Bronchial epithelial cell (primary cell): Measurements from ENCODE around the gene TCAIM. TPM values are rescaled to one million over a fixed set of nuclear protein-coding genes. Genes with fewer than 3 reads are reported as not detected.

Experiments
- DNase-seq: peaks from one replicate; pipeline ENCODE4 v3.0.0-alpha.2; 2010; ENCODE audit warnings: low read depth
- FAIRE-seq: peaks from 2 replicates; lab custom pipeline; 2011; peaks lifted over from hg19 to GRCh38; lab: Jason Lieb, UNC
- H3K27me3 ChIP-seq: 2 replicates; pipeline ENCODE4 v1.5.1; 2011; ENCODE audit warnings: low read length; ENCODE audit not compliant: control insufficient read depth, insufficient read depth
- H3K36me3 ChIP-seq: 2 replicates; pipeline ENCODE4 v1.5.1; 2011; ENCODE audit warnings: low read length; ENCODE audit not compliant: control insufficient read depth, insufficient read depth
- H3K4me3 ChIP-seq: 2 replicates; pipeline ENCODE4 v1.5.1; 2011; ENCODE audit warnings: mild to moderate bottlenecking, low read depth, low read length, control low read depth
- CTCF ChIP-seq: IDR thresholded peaks from 2 replicates; pipeline ENCODE4 v1.5.1; 2011; ENCODE audit warnings: mild to moderate bottlenecking, moderate library complexity, low read length, control low read depth, inconsistent platforms; ENCODE audit not compliant: insufficient read depth, severe bottlenecking
- total RNA-seq: library from RNA; depleted of rRNA; stranded (reverse); fragments of >200 nt; gene quantifications from 2 replicates; pipeline ENCODE4 v1.2.1, GENCODE V29; 2014

Gene TCAIM
- total RNA-seq, 1 donor from 2014 or later: 32.9 TPM

- no peak for TF ChIP-seq CTCF
- Histone ChIP-seq H3K4me3 (no peak overlapping the region), H3K36me3 (peaks cover 20% of the 10 kb centered on the region), H3K27me3 (no peaks in the 10 kb centered on the region)
- no peak for DNase-seq
- FAIRE-seq: no peak
Observed at GRCh38 chr3:44455318-44455717, 116.8 kb downstream of the TCAIM start.

Other genes with a start within 250 kb of the TCAIM start
- gene TOPAZ1, start 96.9 kb upstream of the TCAIM start, total RNA-seq: not detected in 2 replicates
- gene ZNF445, start 138.9 kb downstream of the TCAIM start, total RNA-seq: 4.2 and 5.8 TPM in 2 replicates
- 2.2 and 2.9 TPM in 2 replicates for gene ZKSCAN7, start 216.4 kb downstream of the TCAIM start, total RNA-seq
- under 0.01 and 0.26 TPM in 2 replicates for gene ZNF660, start 246.2 kb downstream of the TCAIM start, total RNA-seq